Type B pancreatic cell (in vitro differentiated cells): ENCODE results near the gene SLC6A13. TPM values are rescaled to one million over a fixed set of nuclear protein-coding genes. Genes with fewer than 3 reads are reported as not detected.
A peak's percentile ranks its signal among the peaks of the same experiment; 100 is the strongest.

Experiments used
- DNase-seq: peaks from one replicate; pipeline ENCODE4 v3.0.0; 2021; ENCODE audit warnings: mixed read lengths; ENCODE audit not compliant: unreplicated experiment; ENCODE audit errors: extremely low spot score
- H3K27ac Mint-ChIP-seq: 2 replicates; pipeline ENCODE4 v1.8.0; 2021; ENCODE audit warnings: mild to moderate bottlenecking, mixed read lengths
- H3K27me3 Mint-ChIP-seq: 2 replicates; pipeline ENCODE4 v1.8.0; 2021; ENCODE audit warnings: mixed read lengths
- H3K36me3 Mint-ChIP-seq: 2 replicates; pipeline ENCODE4 v1.8.0; 2021; ENCODE audit warnings: mixed read lengths
- H3K4me1 Mint-ChIP-seq: one replicate; pipeline ENCODE4 v1.8.0; 2021; ENCODE audit warnings: mixed read lengths; ENCODE audit not compliant: unreplicated experiment
- H3K4me3 Mint-ChIP-seq: 2 replicates; pipeline ENCODE4 v1.8.0; 2021; ENCODE audit warnings: mild to moderate bottlenecking, mixed read lengths
- H3K9me3 Mint-ChIP-seq: 2 replicates; pipeline ENCODE4 v1.8.0; 2021; ENCODE audit warnings: mixed read lengths
- CTCF ChIP-seq: fragments of 200-600 bp; sonication (generic); conservative IDR thresholded peaks from 2 replicates; pipeline ENCODE4 v1.5.0; 2021; ENCODE audit warnings: antibody characterized with exemption, mild to moderate bottlenecking
- total RNA-seq: library from RNA; stranded (reverse); gene quantifications from 2 replicates; pipeline ENCODE4 v1.2.1, GENCODE V29; 2021; ENCODE audit warnings: low replicate concordance

Gene SLC6A13
- total RNA-seq, 1 donor from 2014 or later: 7.0 TPM

- Mint-ChIP-seq H3K36me3 (peaks cover 9% of the 10 kb centered on the region), H3K27ac (no peak overlapping the region), H3K4me1 (peaks cover 12% of the 10 kb centered on the region), H3K27me3 (peaks cover 72% of the 10 kb centered on the region), H3K9me3 (no peaks in the 10 kb centered on the region), H3K4me3 (no peak overlapping the region)
- no peak for TF ChIP-seq CTCF
- no peak for DNase-seq
These were observed 55.7 kb downstream of the SLC6A13 start for GRCh38 chr12:206746-207440.

DNA sequence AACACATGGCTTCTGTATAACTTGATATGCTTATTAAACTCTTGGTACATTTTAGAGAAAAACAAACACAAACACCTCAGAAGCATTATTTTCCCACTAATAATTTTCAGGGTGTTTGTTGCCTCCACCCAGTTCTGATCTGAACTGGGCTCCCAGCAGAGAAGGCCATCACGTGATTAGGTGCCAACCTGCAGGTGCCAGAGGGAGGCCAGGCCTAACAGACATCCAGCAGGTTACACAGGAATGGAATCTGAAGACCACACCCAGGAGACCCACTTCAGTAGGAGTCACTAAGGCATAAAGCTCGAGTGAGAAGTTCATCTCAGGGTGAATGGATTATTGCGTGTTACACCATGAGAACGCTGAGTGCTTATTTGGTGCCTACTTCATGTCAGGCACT lies 57.6 kb downstream of the SLC6A13 start:
- TF ChIP-seq CTCF: no peak
- H3K27me3 Mint-ChIP-seq: peaks cover 70% of the 10 kb centered on the region
- H3K27ac Mint-ChIP-seq: no peak overlapping the region
- DNase-seq: no peak
- H3K4me1 Mint-ChIP-seq: peaks cover 4% of the 10 kb centered on the region
- H3K36me3 Mint-ChIP-seq: peaks cover 13% of the 10 kb centered on the region
- H3K9me3 Mint-ChIP-seq: no peaks in the 10 kb centered on the region
- peak overlapping the region; percentile 60 for H3K4me3 Mint-ChIP-seq

GRCh38 chr12:204261-204678 lies 58.4 kb downstream of the SLC6A13 start:
- H3K36me3 Mint-ChIP-seq: peaks cover 13% of the 10 kb centered on the region
- peaks cover 4% of the 10 kb centered on the region for H3K4me1 Mint-ChIP-seq
- no peak for TF ChIP-seq CTCF
- H3K27me3 Mint-ChIP-seq: peaks cover 70% of the 10 kb centered on the region
- DNase-seq: no peak
- no peaks in the 10 kb centered on the region for H3K9me3 Mint-ChIP-seq
- H3K4me3 Mint-ChIP-seq: peak overlapping the region; percentile 73
- H3K27ac Mint-ChIP-seq: no peak overlapping the region

DNA sequence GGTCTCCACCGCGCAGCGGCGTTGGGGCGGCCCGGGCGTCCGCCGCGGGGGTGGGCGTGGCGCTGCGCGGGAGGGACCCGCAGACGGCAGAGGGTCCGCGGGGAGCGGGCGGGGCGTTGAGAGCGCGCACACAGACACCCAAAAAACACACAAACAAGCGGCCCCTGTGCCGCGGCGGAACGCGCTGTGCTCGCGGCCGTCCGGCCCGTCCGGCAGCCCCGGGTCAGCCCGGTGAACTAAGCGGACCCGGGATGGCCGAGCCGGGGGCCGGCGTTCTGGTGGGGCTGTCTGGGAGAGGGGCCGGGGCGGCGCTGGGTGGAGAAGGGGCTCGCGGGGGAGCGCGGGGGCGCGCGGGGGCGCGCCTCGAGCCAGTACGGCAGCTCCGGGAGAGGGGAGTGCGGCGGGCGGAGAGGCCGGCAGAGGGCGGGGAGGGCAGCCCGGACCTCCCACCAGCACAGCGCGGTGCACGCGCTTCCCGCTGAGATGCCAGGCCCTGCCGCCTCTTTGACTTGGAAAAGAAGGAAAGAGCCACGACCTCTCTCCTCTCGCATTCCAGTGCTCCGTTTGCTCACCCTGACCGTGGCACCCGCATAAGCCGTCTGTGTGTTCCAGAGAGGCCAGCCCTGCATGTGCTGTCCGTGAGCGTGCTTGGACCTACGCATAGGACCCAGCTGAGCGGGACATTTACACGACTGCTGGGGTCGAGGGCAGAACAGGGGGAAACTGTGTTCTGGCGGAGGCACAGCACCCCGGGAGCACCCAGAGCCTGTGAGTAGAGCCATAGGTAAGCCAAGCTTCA lies 59.0 kb downstream of the SLC6A13 start:
- DNase-seq: no peak
- peak; percentile 59 for TF ChIP-seq CTCF
- Mint-ChIP-seq H3K36me3 (peaks cover 13% of the 10 kb centered on the region), H3K4me1 (peaks cover 4% of the 10 kb centered on the region), H3K27ac (no peak overlapping the region), H3K4me3 (peak overlapping the region; percentile 73), H3K9me3 (no peaks in the 10 kb centered on the region), H3K27me3 (peaks cover 70% of the 10 kb centered on the region)

GRCh38 chr12:203074-203461 lies 59.6 kb downstream of the SLC6A13 start:
- Mint-ChIP-seq H3K36me3 (peaks cover 13% of the 10 kb centered on the region), H3K4me1 (peaks cover 4% of the 10 kb centered on the region)

More at GRCh38 chr12:203074-203461, 59.6 kb downstream of the SLC6A13 start:
- no peak for DNase-seq
- no peaks in the 10 kb centered on the region for H3K9me3 Mint-ChIP-seq
- no peak overlapping the region for H3K27ac Mint-ChIP-seq
- H3K4me3 Mint-ChIP-seq: no peak overlapping the region
- TF ChIP-seq CTCF: no peak
- peaks cover 71% of the 10 kb centered on the region for H3K27me3 Mint-ChIP-seq
